GM10266 (cell line): ENCODE data around the gene DOP1A.

Experiments
- DNase-seq: peaks from one replicate; pipeline ENCODE4 v3.0.0; 2012; ENCODE audit errors: extremely low spot score
- CTCF ChIP-seq: IDR thresholded peaks from 2 replicates; pipeline ENCODE4 v1.5.1; 2012; ENCODE audit warnings: mild to moderate bottlenecking, low read depth; ENCODE audit not compliant: control insufficient read depth, insufficient read depth; ENCODE audit errors: missing control alignments

Gene DOP1A

GRCh38 chr6:83198486-83199172 lies 131.2 kb downstream of the DOP1A start:
- no peak for TF ChIP-seq CTCF
- no peak for DNase-seq

- no peak for DNase-seq
- TF ChIP-seq CTCF = no peak
Observed at GRCh38 chr6:83199173-83199862, 131.8 kb downstream of the DOP1A start.

- DNase-seq = no peak
- TF ChIP-seq CTCF = no peak
Observed at GRCh38 chr6:83199863-83200225, 132.4 kb downstream of the DOP1A start.

GRCh38 chr6:83202031-83202430 lies 134.6 kb downstream of the DOP1A start:
- no peak for DNase-seq
- TF ChIP-seq CTCF = no peak

- DNase-seq = peak; percentile 41
- TF ChIP-seq CTCF = peak; percentile 91
Observed at GRCh38 chr6:83215131-83216047, 147.9 kb downstream of the DOP1A start.

GRCh38 chr6:83216806-83217205 lies 149.3 kb downstream of the DOP1A start:
- DNase-seq = no peak
- TF ChIP-seq CTCF = no peak
